H9 (cell line): ENCODE measurements around the gene F11R. TPM values are rescaled to one million over a fixed set of nuclear protein-coding genes. Genes with fewer than 3 reads are reported as not detected.

Experiments
- DNase-seq: peaks from one replicate; pipeline ENCODE4 v3.0.0-alpha.2; 2017
- H2AFZ ChIP-seq: one replicate; pipeline ENCODE4 v1.6.1; 2013; ENCODE audit warnings: mild to moderate bottlenecking, low read length, control low read depth, moderate library complexity
- H2AK5ac ChIP-seq: 2 replicates; pipeline ENCODE4 v1.6.1; 2013; ENCODE audit warnings: low read length, control low read depth, mixed read lengths; ENCODE audit not compliant: insufficient read length
- H2BK120ac ChIP-seq: one replicate; pipeline ENCODE4 v1.6.1; 2013; ENCODE audit warnings: low read depth, mild to moderate bottlenecking, low read length, control low read depth, inconsistent platforms; ENCODE audit not compliant: poor library complexity, severe bottlenecking
- H2BK12ac ChIP-seq: 2 replicates; pipeline ENCODE4 v1.6.1; 2013; ENCODE audit warnings: low read length, control low read depth, mixed read lengths, low read depth; ENCODE audit not compliant: insufficient read length
- H2BK15ac ChIP-seq: 2 replicates; pipeline ENCODE4 v1.6.1; 2013; ENCODE audit warnings: low read depth, low read length, control low read depth
- H2BK20ac ChIP-seq: one replicate; pipeline ENCODE4 v1.6.1; 2013; ENCODE audit warnings: low read depth, mild to moderate bottlenecking, low read length, control low read depth, inconsistent platforms; ENCODE audit not compliant: poor library complexity, severe bottlenecking
- H2BK5ac ChIP-seq: 2 replicates; pipeline ENCODE4 v1.6.1; 2013; ENCODE audit warnings: low read length, control low read depth, mixed read lengths; ENCODE audit not compliant: insufficient read length
- H3K14ac ChIP-seq: 2 replicates; pipeline ENCODE4 v1.6.1; 2013; ENCODE audit warnings: low read length, control low read depth; ENCODE audit not compliant: insufficient read depth
- H3K18ac ChIP-seq: 2 replicates; pipeline ENCODE4 v1.6.1; 2013; ENCODE audit warnings: low read depth, mild to moderate bottlenecking, mixed read lengths, low read length, control low read depth; ENCODE audit not compliant: insufficient read length
- H3K23ac ChIP-seq: 2 replicates; pipeline ENCODE4 v1.6.1; 2013; ENCODE audit warnings: low read length, control low read depth, mixed read lengths, low read depth; ENCODE audit not compliant: insufficient read length
- H3K23me2 ChIP-seq: 2 replicates; pipeline ENCODE4 v1.6.1; 2013; ENCODE audit warnings: low read depth, mild to moderate bottlenecking, mixed read lengths, low read length, control low read depth; ENCODE audit not compliant: insufficient read length, poor library complexity, severe bottlenecking
- H3K27ac ChIP-seq: 2 replicates; pipeline ENCODE4 v1.5.1; 2013; ENCODE audit warnings: low read length, control low read depth, mixed read lengths, low read depth; ENCODE audit not compliant: insufficient read length
- H3K27me3 ChIP-seq: 2 replicates; pipeline ENCODE4 v1.6.1; 2013; ENCODE audit warnings: low read length, control low read depth, inconsistent platforms; ENCODE audit not compliant: insufficient read depth
- H3K4ac ChIP-seq: 2 replicates; pipeline ENCODE4 v1.6.1; 2013; ENCODE audit warnings: low read depth, mild to moderate bottlenecking, control low read depth, inconsistent platforms, low read length, moderate library complexity
- H3K4me1 ChIP-seq: 2 replicates; pipeline ENCODE4 v1.6.1; 2013; ENCODE audit warnings: low read length, control low read depth, inconsistent platforms; ENCODE audit not compliant: insufficient read depth
- H3K4me2 ChIP-seq: 2 replicates; pipeline ENCODE4 v1.6.1; 2013; ENCODE audit warnings: low read length, control low read depth, mixed read lengths; ENCODE audit not compliant: insufficient read length, insufficient read depth
- H3K56ac ChIP-seq: 2 replicates; pipeline ENCODE4 v1.6.1; 2013; ENCODE audit warnings: low read depth, mild to moderate bottlenecking, mixed read lengths, low read length, control low read depth; ENCODE audit not compliant: insufficient read length
- H3K79me1 ChIP-seq: 2 replicates; pipeline ENCODE4 v1.6.1; 2013; ENCODE audit warnings: low read depth, mild to moderate bottlenecking, moderate library complexity, low read length, control low read depth, inconsistent platforms; ENCODE audit not compliant: insufficient read depth, poor library complexity, severe bottlenecking
- H3K79me2 ChIP-seq: 2 replicates; pipeline ENCODE4 v1.6.1; 2013; ENCODE audit warnings: low read length, control low read depth, inconsistent platforms; ENCODE audit not compliant: insufficient read depth
- H3K9ac ChIP-seq: 2 replicates; pipeline ENCODE4 v1.6.1; 2013; ENCODE audit warnings: low read length, control low read depth, mixed read lengths; ENCODE audit not compliant: insufficient read length; ENCODE audit errors: extremely low read depth
- H3K9me3 ChIP-seq: one replicate; pipeline ENCODE4 v1.6.1; 2013; ENCODE audit warnings: low read depth, low read length, inconsistent platforms; ENCODE audit not compliant: control insufficient read depth
- H3T11ph ChIP-seq: one replicate; pipeline ENCODE4 v1.6.1; 2013; ENCODE audit warnings: mild to moderate bottlenecking, low read length, control low read depth, inconsistent platforms
- H4K20me1 ChIP-seq: one replicate; pipeline ENCODE4 v1.6.1; 2013; ENCODE audit not compliant: control insufficient read depth, insufficient read length, insufficient read depth
- H4K5ac ChIP-seq: 2 replicates; pipeline ENCODE4 v1.6.1; 2013; ENCODE audit warnings: low read depth, mild to moderate bottlenecking, mixed read lengths, low read length, control low read depth; ENCODE audit not compliant: insufficient read length
- H4K8ac ChIP-seq: replicated peaks from 2 replicates; pipeline ENCODE4 v1.6.1; 2013; ENCODE audit warnings: low read length, control low read depth, mixed read lengths, low read depth; ENCODE audit not compliant: insufficient read length
- H4K91ac ChIP-seq: 2 replicates; pipeline ENCODE4 v1.6.1; 2013; ENCODE audit warnings: low read depth, mild to moderate bottlenecking, moderate library complexity, mixed read lengths, low read length, control low read depth; ENCODE audit not compliant: insufficient read length
- H3K27ac Mint-ChIP-seq, 3 experiments: 2 replicates in 2 of 3; 3 replicates in 1 of 3; pipeline ENCODE4 v1.8.0; 2020 to 2021; ENCODE audit warnings: mixed read lengths in 3 of 3, mild to moderate bottlenecking in 1 of 3, moderate library complexity in 1 of 3
- H3K27me3 Mint-ChIP-seq: 2 replicates; pipeline ENCODE4 v1.8.0; 2021; ENCODE audit warnings: low read depth, mild to moderate bottlenecking, moderate library complexity, mixed read lengths
- H3K36me3 Mint-ChIP-seq, 3 experiments: 2 replicates in 2 of 3; 3 replicates in 1 of 3; pipeline ENCODE4 v1.8.0; 2020 to 2021; ENCODE audit warnings: low read depth in 3 of 3, mixed read lengths in 3 of 3; ENCODE audit not compliant: insufficient read depth in 1 of 3
- H3K4me1 Mint-ChIP-seq, 2 experiments: 2 replicates each; pipeline ENCODE4 v1.8.0; 2020; ENCODE audit warnings: mixed read lengths in 2 of 2
- H3K4me3 Mint-ChIP-seq, 2 experiments: 2 replicates in 1 of 2; 3 replicates in 1 of 2; pipeline ENCODE4 v1.8.0; 2020 to 2021; ENCODE audit warnings: mild to moderate bottlenecking in 2 of 2, mixed read lengths in 2 of 2, moderate library complexity in 1 of 2
- H3K9me3 Mint-ChIP-seq, 2 experiments: 2 replicates in 1 of 2; 3 replicates in 1 of 2; pipeline ENCODE4 v1.8.0; 2020; ENCODE audit warnings: mild to moderate bottlenecking in 2 of 2, mixed read lengths in 2 of 2, moderate library complexity in 1 of 2
- WGBS: extraction: QIAGEN DNeasy Blood & Tissue Kit; methylation state at CpG from one replicate; pipeline ENCODE4 v1.1.7; 2013; ENCODE audit warnings: missing lambda C conversion rate, low lambda C conversion rate, mixed read lengths; ENCODE audit not compliant: insufficient read length; ENCODE audit errors: extremely low coverage; 5-methylcytosine and 5-hydroxymethylcytosine counted together
- total RNA-seq: library from RNA; stranded (reverse); gene quantifications from 2 replicates; pipeline ENCODE4 v1.2.1, GENCODE V29; 2021
- TF ChIP-seq, protein P1 (sequence below): fragments of 200-600 bp; sonication (generic); conservative IDR thresholded peaks from 3 replicates; pipeline ENCODE4 v1.8.0; 2021; ENCODE audit warnings: antibody characterized with exemption, mild to moderate bottlenecking

F11R gene
- total RNA-seq, 1 experiment from 2014 or later = 174 TPM

DNA sequence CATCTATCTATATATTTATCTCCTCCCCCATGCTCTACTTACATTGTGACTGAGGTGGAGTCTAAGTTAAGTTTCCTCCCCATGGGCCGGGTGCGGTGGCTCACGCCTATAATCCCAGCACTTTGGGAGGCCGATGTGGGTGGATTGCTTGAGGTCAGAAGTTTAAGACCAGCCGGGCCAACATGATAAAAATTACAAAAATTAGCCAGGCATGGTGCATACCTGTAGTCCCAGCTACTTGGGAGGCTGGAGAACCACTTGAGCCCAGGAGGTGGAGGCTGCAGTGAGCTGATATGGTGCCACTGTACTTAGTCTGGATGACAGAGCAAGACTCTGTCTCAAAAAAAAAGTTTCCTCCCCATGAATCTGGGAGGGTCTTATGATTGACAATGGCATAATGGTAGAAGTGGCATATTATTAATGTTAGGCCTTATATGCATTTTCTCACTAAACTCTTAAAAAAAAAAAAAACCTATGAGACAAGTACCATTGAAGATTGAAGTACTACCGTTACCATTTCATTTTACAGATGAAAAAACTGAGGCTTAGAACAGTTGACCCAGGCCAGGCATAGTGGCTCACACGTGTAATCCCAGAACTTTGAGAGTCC lies 11.2 kb downstream of the F11R start:
- no peaks in the 10 kb centered on the region for H4K20me1 ChIP-seq
- Mint-ChIP-seq H3K4me1 (peaks cover 26 to 39% of the 10 kb centered on the region in 2 experiments), H3K27ac (no peak overlapping the region; a peak in 1 of 7 replicates)

More for the DNA sequence above, 11.2 kb downstream of the F11R start:
- Histone ChIP-seq H2AK5ac (no peak overlapping the region), H3K23ac (no peak overlapping the region), H3K23me2 (no peaks in the 10 kb centered on the region), H4K8ac (no peak overlapping the region), H2BK20ac (no peak overlapping the region), H2AFZ (no peak overlapping the region), H3K4me1 (peaks cover 10% of the 10 kb centered on the region; the same call in 1 of the 2 replicates), H3K14ac (no peak overlapping the region), H3K4ac (no peak overlapping the region), H3K9ac (no peak overlapping the region), H3K18ac (no peak overlapping the region), H2BK15ac (no peak overlapping the region), H3K27ac (no peak overlapping the region), H3K27me3 (no peaks in the 10 kb centered on the region), H2BK12ac (no peak overlapping the region), H3K79me1 (peaks cover 17% of the 10 kb centered on the region), H3K79me2 (peaks cover 49% of the 10 kb centered on the region; the same call in 1 of the 2 replicates), H3T11ph (no peak overlapping the region), H4K91ac (no peak overlapping the region), H3K56ac (no peak overlapping the region), H2BK5ac (no peak overlapping the region), H3K4me2 (no peak overlapping the region), H2BK120ac (no peak overlapping the region), H4K5ac (no peak overlapping the region), H3K9me3 (no peaks in the 10 kb centered on the region)
- peaks cover 5 to 27% (median 25%) of the 10 kb centered on the region in 3 experiments; a peak in 6 of 7 replicates for H3K36me3 Mint-ChIP-seq
- no peaks in the 10 kb centered on the region for H3K27me3 Mint-ChIP-seq
- H3K9me3 Mint-ChIP-seq = no peaks in the 10 kb centered on the region
- no CpG with 5 or more reads among the region's 7 CpGs for WGBS
- no peak for DNase-seq
- TF ChIP-seq, protein P1, sequence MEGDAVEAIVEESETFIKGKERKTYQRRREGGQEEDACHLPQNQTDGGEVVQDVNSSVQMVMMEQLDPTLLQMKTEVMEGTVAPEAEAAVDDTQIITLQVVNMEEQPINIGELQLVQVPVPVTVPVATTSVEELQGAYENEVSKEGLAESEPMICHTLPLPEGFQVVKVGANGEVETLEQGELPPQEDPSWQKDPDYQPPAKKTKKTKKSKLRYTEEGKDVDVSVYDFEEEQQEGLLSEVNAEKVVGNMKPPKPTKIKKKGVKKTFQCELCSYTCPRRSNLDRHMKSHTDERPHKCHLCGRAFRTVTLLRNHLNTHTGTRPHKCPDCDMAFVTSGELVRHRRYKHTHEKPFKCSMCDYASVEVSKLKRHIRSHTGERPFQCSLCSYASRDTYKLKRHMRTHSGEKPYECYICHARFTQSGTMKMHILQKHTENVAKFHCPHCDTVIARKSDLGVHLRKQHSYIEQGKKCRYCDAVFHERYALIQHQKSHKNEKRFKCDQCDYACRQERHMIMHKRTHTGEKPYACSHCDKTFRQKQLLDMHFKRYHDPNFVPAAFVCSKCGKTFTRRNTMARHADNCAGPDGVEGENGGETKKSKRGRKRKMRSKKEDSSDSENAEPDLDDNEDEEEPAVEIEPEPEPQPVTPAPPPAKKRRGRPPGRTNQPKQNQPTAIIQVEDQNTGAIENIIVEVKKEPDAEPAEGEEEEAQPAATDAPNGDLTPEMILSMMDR = no peak
- H3K4me3 Mint-ChIP-seq = no peak overlapping the region
